Gastroesophageal sphincter (tissue), 3 donors: ENCODE data around the gene DOK5.

ENCODE experiments used
- CTCF ChIP-seq, 4 experiments: fragments of 200-600 bp in 2 of 4; fragments of 450-650 bp in 2 of 4; sonication (generic) in 1 of 4; IDR thresholded peaks; one replicate each; pipeline ENCODE4 v1.5.1; 2017 to 2019; ENCODE audit warnings: antibody characterized with exemption in 4 of 4, mild to moderate bottlenecking in 2 of 4, moderate library complexity in 2 of 4
- EP300 ChIP-seq: sonication (generic); formaldehyde crosslinking; IDR thresholded peaks from one replicate; pipeline ENCODE4 v1.6.1; 2017; ENCODE audit warnings: antibody characterized with exemption, mild to moderate bottlenecking
- POLR2A ChIP-seq, 2 donors: fragments of 450-650 bp; IDR thresholded peaks; one replicate each; pipeline ENCODE4 v1.6.1; 2017; ENCODE audit warnings: antibody characterized with exemption in 2 of 2, mild to moderate bottlenecking in 2 of 2, moderate library complexity in 1 of 2
- POLR2AphosphoS5 ChIP-seq: sonication (generic); formaldehyde crosslinking; IDR thresholded peaks from one replicate; pipeline ENCODE4 v1.6.1; 2017; ENCODE audit warnings: antibody characterized with exemption

GRCh38 chr20:54650052-54650719, 174.8 kb downstream of the DOK5 start:
- TF ChIP-seq CTCF (IDR thresholded peaks at IDR 0.05) = no peak
- TF ChIP-seq POLR2A (IDR thresholded peaks at IDR 0.05) = no peak
- no peak for TF ChIP-seq POLR2AphosphoS5
- TF ChIP-seq EP300 = no peak
